ENCODE results near the gene FRRS1. TPM values are rescaled to one million over a fixed set of nuclear protein-coding genes. Genes with fewer than 3 reads are reported as not detected.

FRRS1 gene
- total RNA-seq, 1 experiment from 2014 or later = 12.1 TPM

- ChIA-PET CTCF (no interaction called here), POLR2A (ENCODE audit: low non-redundant PET) (interaction anchor here (1.3 kb wide), 1 partner anchor 11 kb away, joined by 12 read pairs; no protein-coding TSS in a partner anchor)
- no peak for DNase-seq (ENCODE audit: low spot score)
- no peak overlapping the region for H3K4me3 ChIP-seq (ENCODE audit: low read depth, low read length, poor library complexity, severe bottlenecking)
- H3K9me3 ChIP-seq (ENCODE audit: low read depth, low read length, poor library complexity, severe bottlenecking) = no peaks in the 10 kb centered on the region
- no TSS peak for BruUV-seq (replicated peaks)
- intact Hi-C loops (cut with micrococcal nuclease; ENCODE audit: unreplicated experiment) = no loop called here
- no peak for TF ChIP-seq EZH2 (IDR thresholded peaks at IDR 0.05; ENCODE audit: borderline replicate concordance, low read depth, low read length, poor library complexity, severe bottlenecking)
- TF ChIP-seq CTCF (conservative IDR thresholded peaks at IDR 0.05; ENCODE audit: low read depth, low read length) = no peak
- H3K4me1 ChIP-seq (ENCODE audit: insufficient read depth, low read length, poor library complexity, severe bottlenecking) = peaks cover 7% of the 10 kb centered on the region
- no peak overlapping the region for H3K27ac ChIP-seq (ENCODE audit: low read depth, low read length, poor library complexity, severe bottlenecking)
- peaks cover under 1% of the 10 kb centered on the region for H3K36me3 ChIP-seq (ENCODE audit: insufficient read depth, low read length, poor library complexity, severe bottlenecking)
- no peaks in the 10 kb centered on the region for H3K27me3 ChIP-seq (replicated peaks; ENCODE audit: insufficient read depth, low read depth, low read length, poor library complexity)
Observed at GRCh38 chr1:99764909-99765308, 1.5 kb downstream of the FRRS1 start.

- Histone ChIP-seq H3K4me1 (ENCODE audit: insufficient read depth, low read length, poor library complexity, severe bottlenecking) (peaks cover 7% of the 10 kb centered on the region), H3K9me3 (ENCODE audit: low read depth, low read length, poor library complexity, severe bottlenecking) (peaks cover 1% of the 10 kb centered on the region), H3K27me3 (replicated peaks; ENCODE audit: insufficient read depth, low read depth, low read length, poor library complexity) (no peaks in the 10 kb centered on the region), H3K4me3 (ENCODE audit: low read depth, low read length, poor library complexity, severe bottlenecking) (no peak overlapping the region), H3K27ac (ENCODE audit: low read depth, low read length, poor library complexity, severe bottlenecking) (no peak overlapping the region), H3K36me3 (ENCODE audit: insufficient read depth, low read length, poor library complexity, severe bottlenecking) (peaks cover 3% of the 10 kb centered on the region)
- BruUV-seq (replicated peaks) = no TSS peak
- ChIA-PET CTCF (no interaction called here), POLR2A (ENCODE audit: low non-redundant PET) (no interaction called here)
- no peak for TF ChIP-seq CTCF (conservative IDR thresholded peaks at IDR 0.05; ENCODE audit: low read depth, low read length)
- intact Hi-C loops (cut with micrococcal nuclease; ENCODE audit: unreplicated experiment) = no loop called here
- DNase-seq (ENCODE audit: low spot score) = no peak
Observed at GRCh38 chr1:99764439-99764838, 2.0 kb downstream of the FRRS1 start.

GRCh38 chr1:99763956-99764355, 2.5 kb downstream of the FRRS1 start:
- TF ChIP-seq CTCF (conservative IDR thresholded peaks at IDR 0.05; ENCODE audit: low read depth, low read length) (no peak), EZH2 (IDR thresholded peaks at IDR 0.05; ENCODE audit: borderline replicate concordance, low read depth, low read length, poor library complexity, severe bottlenecking) (no peak)
- peaks cover 7% of the 10 kb centered on the region for H3K4me1 ChIP-seq (ENCODE audit: insufficient read depth, low read length, poor library complexity, severe bottlenecking)
- H3K27ac ChIP-seq (ENCODE audit: low read depth, low read length, poor library complexity, severe bottlenecking) = no peak overlapping the region
- POLR2A ChIA-PET (ENCODE audit: low non-redundant PET) = no interaction called here
- H3K4me3 ChIP-seq (ENCODE audit: low read depth, low read length, poor library complexity, severe bottlenecking) = no peak overlapping the region
- CTCF ChIA-PET = no interaction called here
- H3K9me3 ChIP-seq (ENCODE audit: low read depth, low read length, poor library complexity, severe bottlenecking) = peaks cover 6% of the 10 kb centered on the region
- intact Hi-C loops (cut with micrococcal nuclease; ENCODE audit: unreplicated experiment) = no loop called here
- no peak for DNase-seq (ENCODE audit: low spot score)
- no TSS peak for BruUV-seq (replicated peaks)
- peaks cover 3% of the 10 kb centered on the region for H3K36me3 ChIP-seq (ENCODE audit: insufficient read depth, low read length, poor library complexity, severe bottlenecking)
- H3K27me3 ChIP-seq (replicated peaks; ENCODE audit: insufficient read depth, low read depth, low read length, poor library complexity) = no peaks in the 10 kb centered on the region

Data from A673 (cell line).